GM19397 (cell line): Measurements from ENCODE around the gene SLC37A2.

ENCODE experiments used
- ATAC-seq: cut with Tn5 transposase; IDR thresholded peaks from one replicate; pipeline ENCODE4 v1.9.1; 2021; ENCODE audit warnings: mild to moderate bottlenecking, moderate library complexity; ENCODE audit not compliant: unreplicated experiment

The SLC37A2 gene

DNA sequence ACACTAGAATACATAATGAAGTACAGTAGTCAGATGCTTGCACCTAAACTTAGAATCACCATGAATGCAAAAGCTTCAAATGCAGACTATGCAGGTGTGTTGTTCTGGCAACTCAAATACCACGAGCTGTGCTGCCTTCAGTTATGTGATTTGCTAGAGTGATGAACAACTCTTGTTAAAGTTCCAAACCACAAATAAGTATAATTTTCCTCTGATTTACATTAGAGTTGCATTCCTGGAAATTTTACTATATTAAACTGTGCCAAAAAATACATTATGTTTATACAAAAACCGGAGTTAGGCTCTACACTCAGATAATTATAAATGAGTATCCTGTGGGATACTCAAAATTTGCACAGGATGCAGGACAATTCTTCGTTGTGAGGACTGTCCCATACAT is 45.4 kb downstream of the SLC37A2 start:
- no peak for ATAC-seq

GRCh38 chr11:125110506-125110905 is 47.4 kb downstream of the SLC37A2 start:
- ATAC-seq: no peak

GRCh38 chr11:125111001-125111342 is 47.9 kb downstream of the SLC37A2 start:
- ATAC-seq: no peak

- peak; percentile 99 for ATAC-seq
Measured at GRCh38 chr11:125111343-125112207, 48.5 kb downstream of the SLC37A2 start, which contains the start of gene TMEM218. Gene TMEM218, minus strand, starts transcription at chr11:125111626. Its CDS starts 9,385 bp downstream, at chr11:125102241.

- ATAC-seq: no peak
Measured at GRCh38 chr11:125112208-125112604, 49.1 kb downstream of the SLC37A2 start.

- no peak for ATAC-seq
Measured at GRCh38 chr11:125114518-125114917, 51.4 kb downstream of the SLC37A2 start.

DNA sequence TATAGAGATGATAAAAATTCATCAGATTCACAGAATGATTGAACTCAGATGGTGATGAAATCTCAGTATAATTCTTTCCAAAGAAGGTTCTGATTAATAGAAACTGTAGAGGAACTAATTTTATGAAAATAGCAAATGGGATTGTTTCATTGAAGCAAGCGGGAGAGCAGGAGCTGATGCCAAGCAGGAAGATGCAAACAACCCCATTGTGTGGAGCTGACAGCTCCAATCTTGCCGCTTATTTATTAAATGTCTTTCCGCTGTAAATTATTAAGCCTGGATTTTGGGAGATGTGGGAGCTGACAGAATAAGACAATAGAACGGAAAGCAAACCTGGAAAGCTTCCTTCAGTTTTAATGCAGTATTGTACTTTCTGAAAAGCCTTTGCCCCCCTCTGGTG is 54.3 kb downstream of the SLC37A2 start:
- no peak for ATAC-seq

- no peak for ATAC-seq
Measured at GRCh38 chr11:125123194-125123946, 60.3 kb downstream of the SLC37A2 start.

- ATAC-seq: no peak
Measured at GRCh38 chr11:125123947-125124617, 61.0 kb downstream of the SLC37A2 start.

DNA sequence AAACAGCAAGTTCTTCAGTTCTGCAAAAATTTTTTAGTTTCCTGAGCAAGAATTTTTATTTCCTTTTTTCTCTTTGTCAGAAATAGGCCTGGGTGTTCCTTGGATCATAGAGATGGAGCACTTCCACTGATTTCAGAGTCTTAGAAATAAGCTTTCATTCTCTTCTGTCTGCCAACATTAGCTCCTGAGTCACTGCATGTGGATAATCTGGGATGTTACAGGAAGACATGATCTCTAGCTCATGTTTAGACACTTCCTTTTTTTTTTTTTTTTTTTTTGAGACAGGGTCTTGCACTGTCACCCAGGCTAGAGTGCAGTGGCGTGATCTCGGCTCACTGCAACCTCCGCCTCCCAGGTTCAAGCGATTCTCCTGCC is 61.5 kb downstream of the SLC37A2 start:
- ATAC-seq: no peak

GRCh38 chr11:125128450-125128849 is 65.3 kb downstream of the SLC37A2 start:
- ATAC-seq: no peak

DNA sequence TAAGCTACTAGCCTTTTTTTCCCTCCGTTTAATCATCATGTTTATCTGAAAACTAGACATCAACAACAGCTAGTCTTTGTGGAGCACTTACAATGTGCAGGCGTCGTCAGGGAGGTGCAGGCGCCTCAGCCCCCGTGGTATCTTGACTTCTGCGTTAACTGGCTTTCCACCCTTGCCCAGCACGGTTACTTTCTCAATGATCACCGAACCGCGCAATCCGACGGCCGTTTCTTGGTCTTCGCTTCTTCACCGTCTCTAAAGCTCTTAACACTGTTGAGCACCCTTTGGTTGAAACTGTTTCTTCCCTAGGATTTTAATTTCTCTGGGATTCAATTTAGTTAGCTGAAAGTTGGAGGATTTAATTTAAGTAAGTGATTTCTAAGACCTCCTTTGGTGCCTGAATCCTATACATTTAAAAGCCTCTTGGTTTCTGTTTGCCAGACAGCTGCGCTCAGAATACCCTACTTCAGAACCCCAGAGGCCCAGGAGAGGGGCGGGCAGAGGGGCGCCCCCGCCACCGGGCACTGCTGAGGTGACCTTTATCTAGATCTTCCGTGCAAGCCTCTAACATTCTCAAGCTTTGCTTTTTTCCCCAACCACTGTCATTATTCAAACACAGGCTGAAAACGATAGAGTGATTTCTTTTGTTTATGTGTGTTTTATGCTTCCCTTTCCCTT is 66.3 kb downstream of the SLC37A2 start:
- ATAC-seq: no peak

DNA sequence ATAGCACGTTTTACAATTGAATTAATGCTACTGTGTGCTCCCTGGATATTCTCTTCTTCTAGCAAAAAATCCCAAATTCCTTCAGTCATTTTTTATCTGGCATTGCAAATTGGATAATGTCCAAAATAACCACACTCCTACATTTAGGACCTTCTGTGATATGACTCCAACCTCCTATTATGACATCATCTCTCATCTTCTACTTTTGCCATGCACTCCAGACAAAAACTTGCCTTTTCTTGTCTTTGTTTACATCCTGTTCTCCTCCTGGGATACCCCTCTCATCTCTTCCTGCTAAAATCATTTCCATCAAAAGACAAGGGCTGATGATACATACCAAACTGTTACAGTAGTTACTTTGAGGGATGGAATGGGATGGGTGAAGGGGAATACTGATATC is 69.0 kb downstream of the SLC37A2 start:
- ATAC-seq: no peak

DNA sequence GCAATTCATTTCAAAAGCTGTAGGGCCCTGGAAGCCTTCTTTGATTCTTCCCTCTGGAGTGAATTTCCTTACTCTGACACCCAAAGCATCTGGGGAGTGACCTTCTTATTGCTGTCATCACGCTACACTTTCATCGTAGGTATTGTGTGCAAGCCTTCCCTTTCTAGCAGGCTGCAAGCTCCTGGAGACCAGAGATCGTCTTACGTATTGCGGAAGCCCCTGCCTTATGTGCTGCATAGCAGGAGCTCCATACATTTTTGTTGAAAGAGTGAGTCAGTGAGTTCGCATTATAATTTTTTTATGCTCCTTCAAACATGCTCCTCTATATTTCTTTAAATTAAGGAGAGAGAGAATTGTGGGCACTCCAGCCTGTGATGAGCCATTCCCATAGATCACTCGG is 69.5 kb downstream of the SLC37A2 start:
- no peak for ATAC-seq

DNA sequence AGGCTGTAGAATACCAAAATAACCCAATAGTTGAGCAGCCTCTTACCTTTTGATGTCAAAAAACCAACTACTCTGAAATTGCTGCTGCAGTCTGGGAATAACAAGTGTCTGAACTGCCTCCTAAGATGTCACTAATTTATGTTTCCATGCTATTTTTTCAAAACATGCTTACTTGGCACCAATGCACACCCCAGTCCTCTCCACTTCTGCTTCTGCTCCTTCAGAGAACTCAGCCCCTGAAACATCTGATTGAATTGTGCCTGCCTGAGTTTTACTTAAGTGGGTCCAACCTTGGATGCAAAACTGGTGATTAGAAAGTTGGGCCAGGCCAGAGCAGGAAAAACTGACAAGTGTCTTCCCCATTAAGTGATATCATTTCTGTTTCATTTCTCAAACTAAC is 72.9 kb downstream of the SLC37A2 start:
- no peak for ATAC-seq

DNA sequence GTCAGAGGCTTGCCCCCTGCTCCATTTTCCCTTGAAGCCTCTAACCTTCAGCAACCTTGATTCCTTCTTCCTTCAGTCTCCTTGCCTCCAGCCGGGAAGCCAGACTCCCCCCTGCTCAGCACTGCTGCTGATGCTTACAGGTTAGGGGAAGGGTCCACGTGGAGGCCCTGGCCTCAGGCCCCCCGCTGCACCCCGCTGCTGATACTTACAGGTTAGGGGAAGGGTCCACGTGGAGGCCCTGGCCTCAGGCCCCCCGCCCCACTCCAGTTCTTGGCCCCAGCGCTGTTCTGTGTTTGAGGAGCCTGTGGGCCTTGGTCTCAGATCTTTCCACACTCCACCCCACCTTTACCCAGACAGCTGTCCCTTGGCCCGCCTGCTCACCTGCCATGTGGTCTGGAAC is 75.9 kb downstream of the SLC37A2 start:
- ATAC-seq: no peak

- ATAC-seq: no peak
Measured at GRCh38 chr11:125139778-125140177, 76.7 kb downstream of the SLC37A2 start.
